A673 (cell line): ENCODE measurements around the gene B3GNT3. TPM values are rescaled to one million over a fixed set of nuclear protein-coding genes. Genes with fewer than 3 reads are reported as not detected.
"Not testable (repeated sequence)": the region's sequence is repeated elsewhere in the genome, so short reads cannot be mapped to it uniquely, and the experiment has no call there.

Experiments used
- BruUV-seq: library from RNA; stranded (reverse); fragments of 400-500 nt; replicated peaks from 2 replicates; lab custom pipeline; 2021; lab: Mats Ljungman, UMichigan
- CTCF ChIA-PET: fragments of 300-600 bp; sonication (Branson Sonifier 250); formaldehyde crosslinking; loops from one replicate; lab custom pipeline; 2022; ENCODE audit warnings: antibody characterized with exemption; lab: Charles Lee
- POLR2A ChIA-PET: fragments of 300-600 bp; sonication (Branson Sonifier 250); formaldehyde crosslinking; loops from one replicate; lab custom pipeline; 2022; ENCODE audit warnings: antibody characterized with exemption; ENCODE audit not compliant: low non-redundant PET; lab: Charles Lee
- DNase-seq: peaks from one replicate; pipeline ENCODE4 v3.0.0-alpha.2; 2015; ENCODE audit warnings: low spot score
- H3K27ac ChIP-seq: fragments of 200-600 bp; sonication (generic); 2 replicates; pipeline ENCODE4 v1.5.1; 2016; ENCODE audit warnings: mixed run types, low read depth, mild to moderate bottlenecking, mixed read lengths, antibody characterized with exemption, low read length; ENCODE audit not compliant: poor library complexity, severe bottlenecking
- H3K27me3 ChIP-seq: fragments of 200-600 bp; sonication (generic); replicated peaks from 2 replicates; pipeline ENCODE4 v1.6.1; 2017; ENCODE audit warnings: mixed run types, low read depth, mild to moderate bottlenecking, mixed read lengths, antibody characterized with exemption, low read length; ENCODE audit not compliant: insufficient read depth, poor library complexity
- H3K36me3 ChIP-seq: fragments of 200-600 bp; sonication (generic); 2 replicates; pipeline ENCODE4 v1.6.1; 2016; ENCODE audit warnings: mixed run types, mild to moderate bottlenecking, mixed read lengths, antibody characterized with exemption, low read length; ENCODE audit not compliant: insufficient read depth, poor library complexity, severe bottlenecking
- H3K4me1 ChIP-seq: fragments of 200-600 bp; sonication (generic); 2 replicates; pipeline ENCODE4 v1.6.1; 2017; ENCODE audit warnings: mixed run types, mild to moderate bottlenecking, mixed read lengths, antibody characterized with exemption, low read length; ENCODE audit not compliant: insufficient read depth, poor library complexity, severe bottlenecking
- H3K4me3 ChIP-seq: fragments of 200-600 bp; sonication (generic); 2 replicates; pipeline ENCODE4 v1.5.1; 2016; ENCODE audit warnings: low read depth, mixed run types, mild to moderate bottlenecking, mixed read lengths, low read length; ENCODE audit not compliant: poor library complexity, severe bottlenecking
- H3K9me3 ChIP-seq: fragments of 200-600 bp; sonication (generic); 2 replicates; pipeline ENCODE4 v1.6.1; 2016; ENCODE audit warnings: mixed run types, low read depth, mild to moderate bottlenecking, mixed read lengths, antibody characterized with exemption, low read length; ENCODE audit not compliant: poor library complexity, severe bottlenecking
- CTCF ChIP-seq: fragments of 300-800, 200-600 bp; sonication (generic); conservative IDR thresholded peaks from 2 replicates; pipeline ENCODE4 v1.5.1; 2017; ENCODE audit warnings: low read depth, mild to moderate bottlenecking, antibody characterized with exemption, low read length, moderate library complexity, mixed read lengths
- EZH2 ChIP-seq: fragments of 200-600 bp; sonication (generic); IDR thresholded peaks from 2 replicates; pipeline ENCODE4 v1.6.1; 2017; ENCODE audit warnings: borderline replicate concordance, low read depth, mild to moderate bottlenecking, mixed read lengths, antibody characterized with exemption, low read length; ENCODE audit not compliant: poor library complexity, severe bottlenecking
- intact Hi-C: fragments of 100-400 bp; cut with micrococcal nuclease; formaldehyde crosslinking; loops from one replicate; pipeline ENCODE4 v1.10.0; 2022; ENCODE audit not compliant: unreplicated experiment
- total RNA-seq: library from RNA; stranded (reverse); gene quantifications from 2 replicates; pipeline ENCODE4 v1.2.3, GENCODE V29; 2021

Gene B3GNT3
- total RNA-seq, 1 experiment from 2014 or later, result not detected

GRCh38 chr19:17796013-17796837 lies 1.3 kb downstream of the B3GNT3 start:
- no peak overlapping the region for H3K4me3 ChIP-seq
- CTCF ChIA-PET, result no interaction called here
- POLR2A ChIA-PET, result no interaction called here
- intact Hi-C loops, result loop anchor here (10.0 kb wide), 1 partner anchor 59 kb away; the partner anchor contains the start of gene RPL18A
- H3K27ac ChIP-seq, result no peak overlapping the region
- peaks cover 17% of the 10 kb centered on the region for H3K27me3 ChIP-seq
- H3K4me1 ChIP-seq, result peaks cover 21% of the 10 kb centered on the region
- DNase-seq, result no peak
- no peaks in the 10 kb centered on the region for H3K9me3 ChIP-seq
- TF ChIP-seq CTCF (no peak), EZH2 (no peak)
- H3K36me3 ChIP-seq, result no peaks in the 10 kb centered on the region
- no TSS peak for BruUV-seq

- no peaks in the 10 kb centered on the region for H3K36me3 ChIP-seq
- H3K27me3 ChIP-seq, result peaks cover 17% of the 10 kb centered on the region
- no peak overlapping the region for H3K4me3 ChIP-seq
- no peak for TF ChIP-seq CTCF
- H3K27ac ChIP-seq, result no peak overlapping the region
- CTCF ChIA-PET, result no interaction called here
- POLR2A ChIA-PET, result interaction anchor here (0.5 kb wide), 1 partner anchor 52 kb away, joined by 3 read pairs; no protein-coding TSS in a partner anchor
- intact Hi-C loops, result loop anchor here (10.0 kb wide), 1 partner anchor 58 kb away; the partner anchor contains the start of gene RPL18A
- no TSS peak for BruUV-seq
- no peak for DNase-seq
- H3K4me1 ChIP-seq, result peaks cover 14% of the 10 kb centered on the region
- no peaks in the 10 kb centered on the region for H3K9me3 ChIP-seq
These were observed 2.0 kb downstream of the B3GNT3 start for GRCh38 chr19:17796838-17797423.

GRCh38 chr19:17797424-17798201 lies 2.7 kb downstream of the B3GNT3 start:
- intact Hi-C loops, result loop anchor here (10.0 kb wide), 1 partner anchor 57 kb away; the partner anchor contains the start of gene RPL18A
- DNase-seq, result no peak
- H3K4me3 ChIP-seq, result no peak overlapping the region
- ChIA-PET POLR2A (interaction anchor here (0.5 kb wide), 1 partner anchor 52 kb away, joined by 3 read pairs; no protein-coding TSS in a partner anchor), CTCF (no interaction called here)
- peaks cover 10% of the 10 kb centered on the region for H3K4me1 ChIP-seq
- no TSS peak for BruUV-seq
- no peak for TF ChIP-seq CTCF
- peaks cover 21% of the 10 kb centered on the region for H3K27me3 ChIP-seq
- H3K27ac ChIP-seq, result no peak overlapping the region
- H3K9me3 ChIP-seq, result no peaks in the 10 kb centered on the region
- H3K36me3 ChIP-seq, result no peaks in the 10 kb centered on the region

- DNase-seq, H3K9me3 ChIP-seq, POLR2A ChIA-PET, H3K27ac ChIP-seq, H3K36me3 ChIP-seq, H3K4me3 ChIP-seq, BruUV-seq: not testable (repeated sequence)
- intact Hi-C loops, result loop anchor here (10.0 kb wide), 1 partner anchor 56 kb away; the partner anchor contains the start of gene RPL18A
- CTCF ChIA-PET, result interaction anchor here (0.6 kb wide), 1 partner anchor 1514 kb away, joined by 3 read pairs; no protein-coding TSS in a partner anchor
- peaks cover 21% of the 10 kb centered on the region for H3K27me3 ChIP-seq
- H3K4me1 ChIP-seq, result peaks cover 10% of the 10 kb centered on the region
These were observed 3.7 kb downstream of the B3GNT3 start for GRCh38 chr19:17798599-17798998.
